CD14-positive monocyte (primary cell): ENCODE measurements around the gene SOX14. TPM values are rescaled to one million over a fixed set of nuclear protein-coding genes. Genes with fewer than 3 reads are reported as not detected.

Source experiments
- DNase-seq, 3 donors: peaks; one replicate each; pipeline ENCODE4 v3.0.0-alpha.2; 2011 to 2022
- H2AFZ ChIP-seq: 2 replicates; pipeline ENCODE4 v1.6.0; 2012; ENCODE audit warnings: mild to moderate bottlenecking, low read depth, low read length, inconsistent platforms; ENCODE audit not compliant: insufficient read depth, poor library complexity, severe bottlenecking
- H3K27ac ChIP-seq, 2 donors: 1 replicate in 1 of 2; 2 replicates in 1 of 2; pipeline ENCODE4 v1.5.1; 2012 to 2013; ENCODE audit warnings: low read length in 2 of 2, control low read depth in 1 of 2, inconsistent platforms in 1 of 2, low read depth in 1 of 2, mild to moderate bottlenecking in 1 of 2
- H3K27me3 ChIP-seq, 2 donors: one replicate each; pipeline versions ENCODE4 v1.6.0 to v1.6.1; 2011 to 2013; ENCODE audit warnings: low read length in 2 of 2; ENCODE audit not compliant: control insufficient read depth in 2 of 2, insufficient read depth in 2 of 2
- H3K36me3 ChIP-seq, 2 donors: replicated peaks in 1 of 2; 1 replicate in 1 of 2; 2 replicates in 1 of 2; pipeline versions ENCODE4 v1.5.1 to v1.6.1; 2012 to 2013; ENCODE audit warnings: low read length in 2 of 2, control low read depth in 1 of 2, inconsistent platforms in 1 of 2, mild to moderate bottlenecking in 1 of 2; ENCODE audit not compliant: insufficient read depth in 2 of 2, control insufficient read depth in 1 of 2
- H3K4me1 ChIP-seq, 2 donors: 1 replicate in 1 of 2; 2 replicates in 1 of 2; pipeline versions ENCODE4 v1.5.1 to v1.6.1; 2012 to 2013; ENCODE audit warnings: low read length in 2 of 2, control low read depth in 1 of 2, inconsistent platforms in 1 of 2, mild to moderate bottlenecking in 1 of 2, moderate library complexity in 1 of 2; ENCODE audit not compliant: insufficient read depth in 2 of 2, control insufficient read depth in 1 of 2
- H3K4me2 ChIP-seq: replicated peaks from 2 replicates; pipeline ENCODE3; 2012; ENCODE audit warnings: low read length, moderate library complexity, mild to moderate bottlenecking; ENCODE audit not compliant: poor library complexity, severe bottlenecking; ENCODE audit errors: extremely low read depth
- H3K4me3 ChIP-seq, 3 experiments: fragments of 200-600 bp in 1 of 3; sonication (generic) in 1 of 3; replicated peaks in 1 of 3; 1 replicate in 2 of 3; 2 replicates in 1 of 3; pipeline ENCODE4 v1.5.1; 2011 to 2013; ENCODE audit warnings: low read length in 3 of 3, mild to moderate bottlenecking in 3 of 3, control low read depth in 2 of 3, low read depth in 2 of 3, inconsistent platforms in 1 of 3, moderate library complexity in 1 of 3
- H3K79me2 ChIP-seq: 2 replicates; pipeline ENCODE4 v1.6.0; 2012; ENCODE audit warnings: mild to moderate bottlenecking, control low read depth, inconsistent platforms, low read length, moderate library complexity; ENCODE audit not compliant: insufficient read depth
- H3K9ac ChIP-seq: 2 replicates; pipeline ENCODE4 v1.6.0; 2017; ENCODE audit warnings: low read length, mild to moderate bottlenecking; ENCODE audit not compliant: insufficient read depth, poor library complexity, severe bottlenecking
- H3K9me3 ChIP-seq, 2 donors: replicated peaks in 1 of 2; 1 replicate in 1 of 2; 2 replicates in 1 of 2; pipeline versions ENCODE4 v1.5.1 to v1.6.1; 2012 to 2013; ENCODE audit warnings: low read length in 2 of 2, control low read depth in 1 of 2; ENCODE audit not compliant: control insufficient read depth in 1 of 2, insufficient read depth in 1 of 2
- H4K20me1 ChIP-seq: 2 replicates; pipeline ENCODE4 v1.6.0; 2012; ENCODE audit warnings: mild to moderate bottlenecking, low read length, control low read depth, moderate library complexity; ENCODE audit not compliant: insufficient read depth
- H3K27ac Mint-ChIP-seq, 7 donors: one replicate each; pipeline ENCODE4 v1.8.0; 2020; ENCODE audit warnings: mild to moderate bottlenecking in 7 of 7, mixed read lengths in 7 of 7, moderate library complexity in 6 of 7, inconsistent platforms in 2 of 7
- H3K27me3 Mint-ChIP-seq, 3 donors: one replicate each; pipeline ENCODE4 v1.8.0; 2021 to 2022; ENCODE audit warnings: low read depth in 3 of 3, mild to moderate bottlenecking in 3 of 3, mixed read lengths in 3 of 3, moderate library complexity in 3 of 3, inconsistent platforms in 1 of 3
- H3K36me3 Mint-ChIP-seq, 2 donors: one replicate each; pipeline ENCODE4 v1.8.0; 2020; ENCODE audit warnings: mixed read lengths in 2 of 2, inconsistent platforms in 1 of 2, mild to moderate bottlenecking in 1 of 2
- H3K4me1 Mint-ChIP-seq: one replicate; pipeline ENCODE4 v1.8.0; 2020; ENCODE audit warnings: mild to moderate bottlenecking, mixed read lengths
- H3K4me3 Mint-ChIP-seq, 2 donors: one replicate each; pipeline ENCODE4 v1.8.0; 2020; ENCODE audit warnings: mild to moderate bottlenecking in 2 of 2, mixed read lengths in 2 of 2, moderate library complexity in 1 of 2
- H3K9me3 Mint-ChIP-seq, 7 donors: one replicate each; pipeline ENCODE4 v1.8.0; 2020 to 2022; ENCODE audit warnings: mixed read lengths in 7 of 7, mild to moderate bottlenecking in 6 of 7, moderate library complexity in 6 of 7, inconsistent platforms in 2 of 7
- CTCF ChIP-seq: fragments of 200-600 bp; IDR thresholded peaks from one replicate; pipeline ENCODE4 v1.8.0; 2022; ENCODE audit warnings: antibody characterized with exemption, mild to moderate bottlenecking
- WGBS: methylation state at CpG from one replicate; pipeline ENCODE4 v1.1.5; 2013; ENCODE audit warnings: missing lambda C conversion rate; ENCODE audit not compliant: insufficient coverage; 5-methylcytosine and 5-hydroxymethylcytosine counted together
- intact Hi-C, 2 donors: fragments of 100-400 bp; cut with micrococcal nuclease; formaldehyde crosslinking; loops; one replicate each; pipeline versions ENCODE4 v1.15.0 to v1.15.1; 2023
- polyA plus RNA-seq, 3 donors: library from polyadenylated mRNA; depleted of rRNA in 1 of 3; unstranded in 2 of 3; stranded (reverse) in 1 of 3; fragments of 300-500 nt in 2 of 3; fragments of >200 nt in 1 of 3; fragmentation: Illumina TruSeq in 2 of 3; gene quantifications; 1 replicate in 2 of 3; 2 replicates in 1 of 3; pipeline ENCODE4 v1.2.3, GENCODE V29; 2012 to 2021

The SOX14 gene
- polyA plus RNA-seq, 3 donors, result not detected

- Histone ChIP-seq H4K20me1 (no peaks in the 10 kb centered on the region), H3K4me2 (no peak overlapping the region), H3K9ac (no peak overlapping the region), H3K27me3 (peaks cover 41 to 70% of the 10 kb centered on the region in 2 donors), H3K4me1 (no peaks in the 10 kb centered on the region), H3K79me2 (no peaks in the 10 kb centered on the region), H2AFZ (no peak overlapping the region), H3K36me3 (no peaks in the 10 kb centered on the region), H3K4me3 (no peak overlapping the region), H3K9me3 (peaks cover 5 to 49% of the 10 kb centered on the region in 2 donors), H3K27ac (no peak overlapping the region)
- WGBS, result 7% methylated on average over 23 of the region's 28 CpGs
- Mint-ChIP-seq H3K27me3 (peaks cover 64 to 73% (median 66%) of the 10 kb centered on the region in 3 donors), H3K27ac (no peak overlapping the region), H3K4me1 (peaks cover 2% of the 10 kb centered on the region), H3K4me3 (peak overlapping the region in 1 of 2 donors; percentile 85), H3K9me3 (peaks cover 0 to 20% (median 8%) of the 10 kb centered on the region in 7 donors), H3K36me3 (no peaks in the 10 kb centered on the region)
- TF ChIP-seq CTCF, result no peak
- intact Hi-C loops, result no loop called here
- DNase-seq, result no peak
Measured at GRCh38 chr3:137760341-137761098, 3.6 kb upstream of the SOX14 start.

GRCh38 chr3:137761099-137761562, 3.0 kb upstream of the SOX14 start:
- 2% methylated on average over 24 of the region's 24 CpGs for WGBS
- peak overlapping the region in 1 of 2 donors; percentile 85 for H3K4me3 Mint-ChIP-seq
- no peak overlapping the region for H2AFZ ChIP-seq
- H3K27ac ChIP-seq, result no peak overlapping the region
- no peak for DNase-seq
- no peaks in the 10 kb centered on the region for H3K36me3 ChIP-seq
- TF ChIP-seq CTCF, result no peak
- peaks cover 2% of the 10 kb centered on the region for H3K4me1 Mint-ChIP-seq
- no peaks in the 10 kb centered on the region for H4K20me1 ChIP-seq
- no peaks in the 10 kb centered on the region for H3K79me2 ChIP-seq
- no peak overlapping the region for H3K4me3 ChIP-seq
- intact Hi-C loops, result no loop called here
- H3K9ac ChIP-seq, result no peak overlapping the region
- H3K9me3 Mint-ChIP-seq, result peaks cover 0 to 20% (median 8%) of the 10 kb centered on the region in 7 donors
- no peak overlapping the region for H3K4me2 ChIP-seq
- H3K27me3 Mint-ChIP-seq, result peaks cover 70 to 80% (median 72%) of the 10 kb centered on the region in 3 donors
- H3K36me3 Mint-ChIP-seq, result no peaks in the 10 kb centered on the region
- peaks cover 5 to 53% of the 10 kb centered on the region in 2 donors for H3K9me3 ChIP-seq
- no peaks in the 10 kb centered on the region for H3K4me1 ChIP-seq
- H3K27ac Mint-ChIP-seq, result no peak overlapping the region
- H3K27me3 ChIP-seq, result peaks cover 47 to 76% of the 10 kb centered on the region in 2 donors
